AG20443 (cell line): ENCODE results near the gene IL1R1.

Experiments used
- DNase-seq: peaks from one replicate; pipeline ENCODE4 v3.0.0; 2012; ENCODE audit warnings: low spot score, mixed read lengths

The IL1R1 gene

GRCh38 chr2:102206666-102207341 lies 64.3 kb downstream of the IL1R1 start:
- no peak for DNase-seq

- no peak for DNase-seq
Observed at GRCh38 chr2:102208774-102209173, 66.2 kb downstream of the IL1R1 start.

GRCh38 chr2:102209474-102209873 lies 66.9 kb downstream of the IL1R1 start:
- no peak for DNase-seq

- DNase-seq = no peak
Observed at GRCh38 chr2:102217032-102217431, 74.5 kb downstream of the IL1R1 start.

GRCh38 chr2:102224824-102225739 lies 82.5 kb downstream of the IL1R1 start:
- no peak for DNase-seq

GRCh38 chr2:102226171-102226570 lies 83.6 kb downstream of the IL1R1 start:
- DNase-seq = no peak

- peak; percentile 38 for DNase-seq
Observed at GRCh38 chr2:102226612-102227391, 84.3 kb downstream of the IL1R1 start.

GRCh38 chr2:102229141-102229769 lies 86.7 kb downstream of the IL1R1 start:
- DNase-seq = no peak
